ENCODE measurements around the gene TIA1. TPM values are rescaled to one million over a fixed set of nuclear protein-coding genes. Genes with fewer than 3 reads are reported as not detected.
"Not testable (repeated sequence)": the region's sequence is repeated elsewhere in the genome, so short reads cannot be mapped to it uniquely, and the experiment has no call there.

TIA1 gene
- total RNA-seq, 1 donor, result 57.1 TPM

GRCh38 chr2:70201225-70201768, 47.1 kb downstream of the TIA1 start:
- Histone ChIP-seq H3K4me1 (ENCODE audit: insufficient read depth, low read length) (no peaks in the 10 kb centered on the region), H3K27me3 (ENCODE audit: insufficient read depth, low read length) (no peaks in the 10 kb centered on the region), H3K9me3 (ENCODE audit: low read depth, low read length) (no peaks in the 10 kb centered on the region), H3K4me3 (ENCODE audit: low read length) (no peak overlapping the region)

GRCh38 chr2:70199320-70199864, 49.0 kb downstream of the TIA1 start:
- Histone ChIP-seq H3K4me1 (ENCODE audit: insufficient read depth, low read length) (no peaks in the 10 kb centered on the region), H3K27me3 (ENCODE audit: insufficient read depth, low read length) (no peaks in the 10 kb centered on the region), H3K9me3 (ENCODE audit: low read depth, low read length) (no peaks in the 10 kb centered on the region), H3K4me3 (ENCODE audit: low read length) (no peak overlapping the region)

DNA sequence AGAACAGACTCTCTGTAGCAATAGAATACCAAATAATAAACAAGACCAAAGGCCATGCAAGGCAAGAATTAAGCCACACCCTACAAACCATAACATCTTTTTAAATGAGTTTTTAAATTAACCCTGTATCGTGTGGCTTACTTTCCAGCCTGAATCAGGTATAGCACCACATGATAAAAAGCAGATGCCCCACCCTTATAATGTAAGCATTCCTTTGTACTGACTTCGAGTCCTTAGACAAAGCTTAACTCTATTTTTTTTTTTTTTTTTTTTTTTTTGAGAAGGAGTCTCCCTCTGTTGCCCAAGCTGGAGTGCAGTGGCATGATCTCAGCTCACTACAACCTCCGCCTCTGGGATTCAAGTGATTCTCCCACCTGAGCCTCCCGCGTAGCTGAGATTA, 55.9 kb downstream of the TIA1 start:
- no peaks in the 10 kb centered on the region for H3K27me3 ChIP-seq (ENCODE audit: insufficient read depth, low read length)
- no peaks in the 10 kb centered on the region for H3K9me3 ChIP-seq (ENCODE audit: low read depth, low read length)
- no peak overlapping the region for H3K4me3 ChIP-seq (ENCODE audit: low read length)
- peaks cover 11% of the 10 kb centered on the region for H3K4me1 ChIP-seq (ENCODE audit: insufficient read depth, low read length)

DNA sequence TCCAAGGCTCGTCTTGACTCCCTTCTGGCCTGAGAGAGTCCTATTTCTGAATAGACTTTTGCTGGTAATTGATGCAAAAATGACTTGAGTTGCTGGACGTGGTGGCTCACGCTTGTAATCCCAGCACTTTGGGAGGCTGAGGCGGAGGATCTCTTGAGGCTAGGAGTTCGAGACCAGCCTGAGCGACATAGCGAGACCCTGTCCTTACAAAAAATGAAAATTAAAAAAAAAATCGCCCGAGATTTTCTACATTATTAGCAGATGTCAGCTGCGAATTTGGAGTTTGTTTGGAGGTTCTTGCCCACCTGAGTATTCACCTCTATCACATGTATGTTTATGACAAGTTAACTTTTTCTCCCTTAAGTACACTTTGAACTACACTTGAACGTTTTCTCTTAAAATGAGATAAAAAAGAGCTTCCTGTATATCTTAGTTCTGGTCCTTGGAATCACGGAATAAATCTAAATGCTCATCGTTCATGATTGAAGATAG, 57.1 kb downstream of the TIA1 start:
- Histone ChIP-seq H3K4me3 (ENCODE audit: low read length) (no peak overlapping the region), H3K27me3 (ENCODE audit: insufficient read depth, low read length) (no peaks in the 10 kb centered on the region), H3K4me1 (ENCODE audit: insufficient read depth, low read length) (peaks cover 11% of the 10 kb centered on the region), H3K9me3 (ENCODE audit: low read depth, low read length) (no peaks in the 10 kb centered on the region)

- no peaks in the 10 kb centered on the region for H3K9me3 ChIP-seq (ENCODE audit: low read depth, low read length)
- H3K4me1 ChIP-seq (ENCODE audit: insufficient read depth, low read length), result peaks cover 11% of the 10 kb centered on the region
- H3K27me3 ChIP-seq (ENCODE audit: insufficient read depth, low read length), result no peaks in the 10 kb centered on the region
- peak within 1 kb of the TSS; percentile 73 for H3K4me3 ChIP-seq (ENCODE audit: low read length)
Observed at GRCh38 chr2:70190418-70191243, 57.8 kb downstream of the TIA1 start, which contains the start of gene C2orf42. Gene C2orf42, minus strand, starts transcription at chr2:70191019. Its CDS starts 9,034 bp downstream, at chr2:70181985.

- Histone ChIP-seq H3K9me3 (ENCODE audit: low read depth, low read length) (no peaks in the 10 kb centered on the region), H3K4me3 (ENCODE audit: low read length) (no peak overlapping the region), H3K27me3 (ENCODE audit: insufficient read depth, low read length) (no peaks in the 10 kb centered on the region), H3K4me1 (ENCODE audit: insufficient read depth, low read length) (peaks cover 11% of the 10 kb centered on the region)
Observed at GRCh38 chr2:70188460-70188859, 60.0 kb downstream of the TIA1 start.

DNA sequence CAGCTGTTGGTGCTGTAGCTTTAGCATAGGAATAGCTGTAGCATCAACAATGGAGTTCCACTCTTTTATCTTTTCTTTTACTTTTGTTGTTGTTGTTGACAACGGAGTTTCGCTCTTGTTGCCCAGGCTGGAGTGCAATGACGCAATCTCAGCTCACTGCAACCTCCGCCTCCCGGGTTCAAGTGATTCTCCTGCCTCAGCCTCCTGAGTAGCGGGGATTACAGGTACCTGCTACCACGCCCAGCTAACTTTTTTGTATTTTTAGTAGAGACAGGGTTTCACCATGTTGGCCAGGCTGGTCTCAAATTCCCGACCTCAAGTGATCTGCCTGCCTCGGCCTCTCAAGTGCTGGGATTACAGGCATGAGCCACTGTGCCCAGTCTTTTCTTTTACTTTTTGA, 61.3 kb downstream of the TIA1 start:
- H3K27me3 ChIP-seq (ENCODE audit: insufficient read depth, low read length), result not testable (repeated sequence)
- H3K4me1 ChIP-seq (ENCODE audit: insufficient read depth, low read length), result peaks cover 11% of the 10 kb centered on the region

DNA sequence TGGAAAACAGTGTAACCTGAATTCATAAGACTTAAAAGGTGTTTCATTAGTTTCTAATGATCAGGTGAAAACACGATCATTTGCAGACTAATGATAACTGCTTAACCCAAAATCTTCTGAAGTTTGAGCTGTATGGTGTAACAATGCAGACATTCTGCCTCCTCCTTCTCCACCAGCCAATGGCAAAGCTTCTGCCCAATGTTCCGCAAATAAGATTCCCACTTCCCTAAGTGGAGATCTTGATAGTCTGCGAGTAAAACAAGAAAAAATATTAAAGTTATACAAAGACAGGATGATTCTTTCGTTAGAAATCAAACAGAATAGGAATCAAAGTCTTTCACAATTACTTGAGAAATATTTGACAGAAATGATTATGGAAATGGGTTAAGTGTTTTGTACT, 65.7 kb downstream of the TIA1 start:
- Histone ChIP-seq H3K4me3 (ENCODE audit: low read length) (no peak overlapping the region), H3K9me3 (ENCODE audit: low read depth, low read length) (no peaks in the 10 kb centered on the region), H3K4me1 (ENCODE audit: insufficient read depth, low read length) (peaks cover 6% of the 10 kb centered on the region), H3K27me3 (ENCODE audit: insufficient read depth, low read length) (no peaks in the 10 kb centered on the region)

More for the DNA sequence above, 61.3 kb downstream of the TIA1 start:
- H3K4me3 ChIP-seq (ENCODE audit: low read length); H3K9me3 ChIP-seq (ENCODE audit: low read depth, low read length): not testable (repeated sequence)

DNA sequence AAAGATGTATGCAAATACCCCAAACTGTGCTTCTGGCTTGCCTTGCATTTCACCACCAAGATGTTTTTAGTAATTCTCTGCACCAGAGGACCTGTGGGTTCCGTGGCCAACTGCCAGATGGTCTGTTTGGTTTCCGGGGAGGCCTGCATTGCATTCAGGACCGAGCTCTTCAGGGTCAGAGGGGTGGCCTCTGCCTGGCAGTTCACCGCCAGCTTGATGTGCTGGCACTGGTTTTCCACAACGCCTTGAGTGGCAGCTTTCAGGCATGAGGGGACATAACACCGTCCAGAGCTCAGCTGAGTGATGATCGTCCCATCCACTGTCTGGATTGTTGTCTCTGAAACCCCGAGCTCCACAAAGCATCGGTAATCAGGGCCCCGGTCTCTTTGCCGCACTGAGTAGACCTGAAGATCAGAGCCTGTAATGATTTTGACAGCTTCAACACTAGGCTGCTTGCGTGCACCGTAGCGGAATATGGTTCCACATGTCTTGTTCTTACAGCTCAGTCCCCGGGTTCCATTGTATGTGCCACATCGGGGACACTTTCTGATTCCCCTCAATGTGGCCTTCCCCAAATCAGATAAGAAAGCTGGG, 67.0 kb downstream of the TIA1 start:
- no peaks in the 10 kb centered on the region for H3K27me3 ChIP-seq (ENCODE audit: insufficient read depth, low read length)
- peaks cover 6% of the 10 kb centered on the region for H3K4me1 ChIP-seq (ENCODE audit: insufficient read depth, low read length)
- H3K4me3 ChIP-seq (ENCODE audit: low read length), result no peak overlapping the region
- H3K9me3 ChIP-seq (ENCODE audit: low read depth, low read length), result no peaks in the 10 kb centered on the region

DNA sequence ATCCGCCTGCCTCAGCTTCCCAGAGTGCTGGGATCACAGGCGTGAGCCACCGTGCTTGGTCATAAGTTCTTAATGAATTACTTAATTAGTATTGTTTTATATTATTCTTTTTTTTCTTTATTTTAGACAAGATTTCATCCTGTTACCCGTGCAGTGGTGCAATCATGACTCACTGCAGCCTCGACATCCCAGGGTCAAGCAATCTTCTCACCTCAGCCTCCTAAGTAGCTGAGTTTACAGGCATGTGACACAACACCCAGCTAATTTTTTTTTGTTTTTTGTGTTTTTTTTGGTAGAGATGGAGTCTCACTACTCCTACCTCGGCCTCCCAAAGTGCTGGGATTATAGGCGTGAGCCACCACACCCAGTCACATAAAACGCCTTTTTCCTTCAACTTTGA, 74.9 kb downstream of the TIA1 start:
- Histone ChIP-seq H3K9me3 (ENCODE audit: low read depth, low read length) (no peaks in the 10 kb centered on the region), H3K27me3 (ENCODE audit: insufficient read depth, low read length) (no peaks in the 10 kb centered on the region), H3K4me3 (ENCODE audit: low read length) (no peak overlapping the region), H3K4me1 (ENCODE audit: insufficient read depth, low read length) (no peaks in the 10 kb centered on the region)

DNA sequence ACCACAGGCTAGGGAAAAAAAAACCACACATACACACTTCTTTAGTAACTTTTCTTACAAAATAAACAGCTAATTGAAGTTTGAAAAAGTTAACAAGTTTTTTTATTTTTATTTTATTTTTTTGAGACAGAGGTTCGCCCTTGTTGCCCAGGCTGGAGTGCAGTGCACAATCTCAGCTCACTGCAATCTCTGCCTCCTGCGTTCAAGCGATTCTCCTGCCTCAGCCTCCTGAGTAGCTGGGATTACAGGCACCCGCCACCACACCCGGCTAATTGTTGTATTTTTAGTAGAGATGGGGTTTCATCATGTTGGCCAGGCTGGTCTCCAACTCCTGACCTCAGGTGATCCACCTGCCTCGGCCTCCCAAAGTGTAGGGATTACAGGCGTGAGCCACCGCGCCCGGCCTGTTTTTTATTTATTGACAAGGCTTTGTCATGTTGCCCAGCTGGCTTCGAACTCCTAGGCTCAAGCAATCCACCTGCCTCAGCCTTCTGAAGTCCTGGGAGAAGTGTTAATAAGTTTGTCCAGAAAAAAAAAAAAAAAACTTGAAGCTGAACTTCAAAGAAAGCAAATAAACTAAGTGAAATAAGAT, 78.7 kb downstream of the TIA1 start:
- H3K27me3 ChIP-seq (ENCODE audit: insufficient read depth, low read length); H3K4me3 ChIP-seq (ENCODE audit: low read length); H3K9me3 ChIP-seq (ENCODE audit: low read depth, low read length); H3K4me1 ChIP-seq (ENCODE audit: insufficient read depth, low read length): not testable (repeated sequence)

- no peaks in the 10 kb centered on the region for H3K9me3 ChIP-seq (ENCODE audit: low read depth, low read length)
- H3K4me3 ChIP-seq (ENCODE audit: low read length), result no peak overlapping the region
- no peaks in the 10 kb centered on the region for H3K4me1 ChIP-seq (ENCODE audit: insufficient read depth, low read length)
- no peaks in the 10 kb centered on the region for H3K27me3 ChIP-seq (ENCODE audit: insufficient read depth, low read length)
Observed at GRCh38 chr2:70161069-70161534, 87.3 kb downstream of the TIA1 start.

GRCh38 chr2:70160545-70160944, 87.9 kb downstream of the TIA1 start:
- Histone ChIP-seq H3K9me3 (ENCODE audit: low read depth, low read length) (no peaks in the 10 kb centered on the region), H3K4me3 (ENCODE audit: low read length) (no peak overlapping the region), H3K4me1 (ENCODE audit: insufficient read depth, low read length) (no peaks in the 10 kb centered on the region), H3K27me3 (ENCODE audit: insufficient read depth, low read length) (no peaks in the 10 kb centered on the region)

Data from mononuclear cell (primary cell).